GM19025 (cell line): Measurements from ENCODE around the gene RNF44.
"Not testable (repeated sequence)": the region's sequence is repeated elsewhere in the genome, so short reads cannot be mapped to it uniquely, and the experiment has no call there.

Source experiments
- ATAC-seq: cut with Tn5 transposase; IDR thresholded peaks from one replicate; pipeline ENCODE4 v1.9.1; 2021; ENCODE audit warnings: mild to moderate bottlenecking, low read depth, moderate library complexity; ENCODE audit not compliant: unreplicated experiment

RNF44 gene

DNA sequence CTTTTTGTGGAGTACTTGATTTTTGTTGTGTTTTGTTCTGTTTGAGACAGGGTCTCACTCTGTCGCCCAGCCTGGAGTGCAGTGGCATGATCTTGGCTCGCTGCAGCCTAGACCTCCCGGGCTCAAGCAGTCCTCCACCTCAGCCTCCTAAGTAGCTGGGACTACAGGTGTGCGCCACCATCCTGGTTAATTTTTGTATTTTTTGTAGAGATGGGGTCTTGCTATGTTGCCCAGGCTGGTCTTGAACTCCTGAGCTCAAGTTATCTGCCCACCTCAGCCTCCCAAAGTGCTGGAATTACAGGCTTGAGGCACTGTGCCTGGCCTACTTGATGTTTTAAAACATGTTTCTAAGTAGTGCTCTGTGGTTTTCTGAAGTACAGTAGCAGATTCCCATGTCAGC, 50.0 kb downstream of the RNF44 start:
- ATAC-seq, result not testable (repeated sequence)

DNA sequence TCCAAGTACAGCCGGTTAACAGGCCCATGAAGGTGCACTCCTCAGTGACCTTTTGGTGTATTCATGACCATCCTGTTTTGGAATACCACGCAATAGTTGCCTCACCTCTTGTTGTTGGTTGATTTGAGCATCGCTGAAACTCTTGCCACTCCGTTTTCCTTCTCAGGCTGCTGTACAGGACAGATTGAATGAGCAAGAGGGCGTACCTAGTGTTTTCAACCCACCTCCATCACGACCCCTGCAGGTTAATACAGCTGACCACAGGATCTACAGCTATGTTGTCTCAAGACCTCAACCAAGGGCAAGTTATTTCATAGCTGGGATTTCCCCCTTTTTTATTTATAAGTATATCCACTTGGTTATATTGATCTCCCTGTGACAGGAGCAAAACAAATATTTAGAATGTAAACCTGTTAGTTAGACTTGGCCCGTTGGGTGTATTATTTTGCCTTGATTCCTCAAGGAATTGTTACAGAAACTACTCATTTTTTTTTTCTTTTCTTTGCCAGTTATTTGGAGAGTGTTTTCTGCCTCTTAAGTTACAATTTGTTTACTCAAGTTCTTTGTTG, 50.9 kb downstream of the RNF44 start:
- ATAC-seq, result no peak

DNA sequence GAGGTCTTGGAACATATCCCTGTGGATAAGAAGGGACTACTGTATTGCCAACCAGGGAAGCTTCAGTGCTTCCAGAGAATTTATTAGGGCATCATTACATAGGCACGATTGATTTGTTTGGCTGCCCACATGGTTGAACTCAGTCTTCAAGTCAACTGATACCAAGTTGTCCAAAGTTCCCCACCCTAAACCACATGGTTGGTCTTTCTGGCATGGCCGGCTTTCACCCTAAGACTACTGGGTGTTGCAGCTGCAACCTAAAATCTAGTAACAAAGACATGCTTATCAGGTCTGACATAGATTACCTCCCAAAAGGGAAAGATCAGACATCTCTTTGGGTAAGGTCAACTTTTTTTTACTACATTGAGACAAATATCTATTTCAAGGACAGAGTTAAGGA, 52.0 kb downstream of the RNF44 start:
- ATAC-seq, result no peak

DNA sequence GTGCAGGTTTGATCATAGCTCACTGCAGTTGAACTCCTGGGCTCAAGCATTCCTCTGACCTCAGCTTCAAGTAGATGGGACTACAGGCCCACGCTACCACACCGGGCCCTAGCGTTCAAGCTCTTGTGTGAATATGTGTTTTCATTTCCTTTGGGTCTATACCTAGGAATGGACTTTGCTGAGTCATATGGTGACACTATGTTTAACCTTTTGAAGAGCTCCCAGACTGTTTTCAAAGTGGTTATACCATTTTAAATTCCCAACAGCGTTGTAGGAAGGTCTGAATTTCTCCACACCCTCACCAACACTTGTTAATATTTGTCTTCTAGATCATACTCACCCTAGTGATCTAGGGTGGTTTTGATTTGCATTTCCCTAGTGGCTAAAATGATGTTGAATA, 55.5 kb downstream of the RNF44 start:
- ATAC-seq, result no peak
